ENCODE measurements around the gene MAPK13.
"Not testable (repeated sequence)": the region's sequence is repeated elsewhere in the genome, so short reads cannot be mapped to it uniquely, and the experiment has no call there.

MAPK13 gene

GRCh38 chr6:36114798-36115408 lies 15.4 kb upstream of the MAPK13 start:
- no peak for DNase-seq (ENCODE audit: low spot score)

GRCh38 chr6:36115412-36115811 lies 14.9 kb upstream of the MAPK13 start:
- DNase-seq (ENCODE audit: low spot score) = no peak

- DNase-seq (ENCODE audit: low spot score) = no peak
These were observed 14.0 kb upstream of the MAPK13 start for GRCh38 chr6:36116066-36116864.

- DNase-seq (ENCODE audit: low spot score) = no peak
These were observed 13.4 kb upstream of the MAPK13 start for GRCh38 chr6:36116943-36117342.

GRCh38 chr6:36117658-36118549 lies 12.4 kb upstream of the MAPK13 start:
- DNase-seq (ENCODE audit: low spot score) = no peak

- no peak for DNase-seq (ENCODE audit: low spot score)
These were observed 11.7 kb upstream of the MAPK13 start for GRCh38 chr6:36118550-36119107.

GRCh38 chr6:36119209-36119608 lies 11.1 kb upstream of the MAPK13 start:
- no peak for DNase-seq (ENCODE audit: low spot score)

GRCh38 chr6:36120018-36120417 lies 10.3 kb upstream of the MAPK13 start:
- DNase-seq (ENCODE audit: low spot score) = no peak

GRCh38 chr6:36120539-36120938 lies 9.8 kb upstream of the MAPK13 start:
- DNase-seq (ENCODE audit: low spot score) = no peak

GRCh38 chr6:36120979-36121786 lies 9.1 kb upstream of the MAPK13 start:
- no peak for DNase-seq (ENCODE audit: low spot score)

GRCh38 chr6:36121787-36122494 lies 8.4 kb upstream of the MAPK13 start:
- no peak for DNase-seq (ENCODE audit: low spot score)

- no peak for DNase-seq (ENCODE audit: low spot score)
These were observed 7.6 kb upstream of the MAPK13 start for GRCh38 chr6:36122495-36123269.

- DNase-seq (ENCODE audit: low spot score) = peak; percentile 80
These were observed 6.8 kb upstream of the MAPK13 start for GRCh38 chr6:36123270-36124139.

GRCh38 chr6:36124346-36124745 lies 6.0 kb upstream of the MAPK13 start:
- DNase-seq (ENCODE audit: low spot score) = not testable (repeated sequence)

- DNase-seq (ENCODE audit: low spot score) = no peak
These were observed 5.4 kb upstream of the MAPK13 start for GRCh38 chr6:36124881-36125280.

- DNase-seq (ENCODE audit: low spot score) = no peak
These were observed 4.7 kb upstream of the MAPK13 start for GRCh38 chr6:36125575-36125974.

GRCh38 chr6:36126121-36126520 lies 4.2 kb upstream of the MAPK13 start:
- no peak for DNase-seq (ENCODE audit: low spot score)

- DNase-seq (ENCODE audit: low spot score) = no peak
These were observed 3.5 kb upstream of the MAPK13 start for GRCh38 chr6:36126553-36127458.
